Thyroid gland (tissue), 4 donors: Measurements from ENCODE around the gene TREM2. TPM values are rescaled to one million over a fixed set of nuclear protein-coding genes. Genes with fewer than 3 reads are reported as not detected.

Source experiments
- DNase-seq, 2 donors: peaks; one replicate each; pipeline ENCODE4 v3.0.0-alpha.2; 2019
- H3K27ac ChIP-seq, 3 donors: fragments of 200-600 bp; sonication (generic); 1 replicate in 2 of 3; 2 replicates in 1 of 3; pipeline ENCODE4 v1.5.1; 2016 to 2019; ENCODE audit warnings: mild to moderate bottlenecking in 1 of 3, moderate library complexity in 1 of 3
- H3K27me3 ChIP-seq: fragments of 200-600 bp; sonication (generic); one replicate; pipeline ENCODE4 v1.5.1; 2019
- H3K36me3 ChIP-seq, 2 donors: fragments of 200-600 bp; sonication (generic); one replicate each; pipeline ENCODE4 v1.5.1; 2016 to 2019
- H3K4me1 ChIP-seq, 2 donors: fragments of 200-600 bp; sonication (generic); one replicate each; pipeline ENCODE4 v1.5.1; 2017 to 2019
- H3K4me3 ChIP-seq, 3 donors: fragments of 200-600 bp; sonication (generic); replicated peaks in 1 of 3; 1 replicate in 2 of 3; 2 replicates in 1 of 3; pipeline ENCODE4 v1.5.1; 2016; ENCODE audit warnings: mild to moderate bottlenecking in 1 of 3
- H3K9me3 ChIP-seq: fragments of 200-600 bp; sonication (generic); one replicate; pipeline ENCODE4 v1.5.1; 2017
- POLR2A ChIP-seq, 2 donors: fragments of 450-650 bp; IDR thresholded peaks; one replicate each; pipeline ENCODE4 v1.6.1; 2017; ENCODE audit warnings: antibody characterized with exemption in 2 of 2, mild to moderate bottlenecking in 2 of 2, moderate library complexity in 1 of 2
- WGBS, 2 donors: methylation state at CpG; one replicate each; pipeline ENCODE4 v1.1.5; 2017; 5-methylcytosine and 5-hydroxymethylcytosine counted together
- intact Hi-C: fragments of 100-400 bp; cut with DNase I; formaldehyde crosslinking; loops from one replicate; pipeline ENCODE4 v1.15.1; 2023
- total RNA-seq, 4 donors: library from RNA; depleted of rRNA; stranded (reverse); fragments of >200 nt; gene quantifications; one replicate each; pipeline ENCODE4 v1.2.3, GENCODE V29; 2016
- TF ChIP-seq, protein P1 (sequence below), 6 experiments: fragments of 200-600 bp in 3 of 6; fragments of 450-650 bp in 3 of 6; sonication (generic) in 3 of 6; IDR thresholded peaks; one replicate each; pipeline ENCODE4 v1.5.1; 2016 to 2019; ENCODE audit warnings: antibody characterized with exemption in 6 of 6, mild to moderate bottlenecking in 2 of 6, inconsistent platforms in 1 of 6, moderate library complexity in 1 of 6

TREM2 gene
- total RNA-seq, 4 donors from 2014 or later: 1.0 to 4.1 (median 1.7) TPM; not detected in 1

DNA sequence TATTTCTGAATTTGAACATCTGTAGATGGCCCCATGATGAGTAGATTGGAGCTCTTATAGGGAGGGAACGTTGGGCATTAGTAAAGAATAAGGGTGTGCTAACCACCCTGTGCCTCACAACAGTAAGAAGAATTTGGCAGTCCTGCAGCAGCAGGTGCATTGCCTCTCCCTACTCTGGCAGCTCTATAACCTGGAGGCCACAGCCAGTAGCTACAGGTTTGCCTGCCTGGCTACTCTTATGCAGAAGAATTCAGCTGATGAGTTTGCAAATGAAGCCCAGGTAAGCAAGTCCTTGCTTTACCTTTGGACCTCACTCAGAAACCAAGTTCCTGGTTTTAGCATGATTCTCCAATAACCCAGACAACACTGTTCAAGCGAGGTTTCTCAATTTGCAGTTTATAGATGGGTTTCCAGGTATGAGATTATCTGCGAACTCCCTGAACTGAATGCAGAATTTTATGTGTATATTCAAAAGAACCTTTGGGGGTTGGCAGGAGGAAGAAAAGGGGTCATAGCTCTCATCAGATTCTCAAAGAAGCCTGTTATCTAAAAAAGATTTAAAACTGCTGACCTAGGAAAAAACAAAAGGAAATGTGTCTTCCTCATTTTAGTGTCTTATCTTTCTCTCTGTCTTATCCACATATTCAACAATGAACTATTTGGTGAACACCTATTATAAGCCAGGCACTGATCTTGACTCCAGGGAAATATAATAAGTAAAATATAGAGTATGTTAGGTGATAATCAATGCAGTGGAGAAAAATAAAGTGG, 27.7 kb downstream of the TREM2 start:
- H3K36me3 ChIP-seq: peaks cover 0 to 25% of the 10 kb centered on the region in 2 donors

DNA sequence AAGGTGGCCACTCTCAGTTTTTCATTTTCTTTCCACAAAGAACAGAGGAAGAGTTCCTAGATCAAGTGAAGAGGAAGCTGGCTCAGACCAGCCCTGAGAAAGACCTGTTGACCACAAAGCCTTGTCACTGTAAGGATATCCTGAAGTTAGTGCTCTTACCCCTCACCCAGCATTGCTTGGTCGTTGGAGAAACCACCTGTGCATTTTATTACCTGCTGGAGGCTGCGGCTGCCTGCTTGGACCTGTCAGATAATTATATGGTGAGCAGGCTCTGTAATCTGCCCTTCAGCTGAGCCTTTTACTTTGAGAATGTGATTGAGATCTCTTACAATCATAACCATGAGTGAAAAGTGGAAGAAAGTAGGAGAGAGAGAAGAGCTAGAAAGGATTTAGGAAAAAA, 30.7 kb downstream of the TREM2 start:
- intact Hi-C loops: no loop called here
- H3K4me1 ChIP-seq: no peaks in the 10 kb centered on the region
- H3K27me3 ChIP-seq: no peaks in the 10 kb centered on the region
- H3K4me3 ChIP-seq: no peak overlapping the region
- TF ChIP-seq POLR2A (IDR thresholded peaks at IDR 0.05): no peak
- TF ChIP-seq, protein P1, sequence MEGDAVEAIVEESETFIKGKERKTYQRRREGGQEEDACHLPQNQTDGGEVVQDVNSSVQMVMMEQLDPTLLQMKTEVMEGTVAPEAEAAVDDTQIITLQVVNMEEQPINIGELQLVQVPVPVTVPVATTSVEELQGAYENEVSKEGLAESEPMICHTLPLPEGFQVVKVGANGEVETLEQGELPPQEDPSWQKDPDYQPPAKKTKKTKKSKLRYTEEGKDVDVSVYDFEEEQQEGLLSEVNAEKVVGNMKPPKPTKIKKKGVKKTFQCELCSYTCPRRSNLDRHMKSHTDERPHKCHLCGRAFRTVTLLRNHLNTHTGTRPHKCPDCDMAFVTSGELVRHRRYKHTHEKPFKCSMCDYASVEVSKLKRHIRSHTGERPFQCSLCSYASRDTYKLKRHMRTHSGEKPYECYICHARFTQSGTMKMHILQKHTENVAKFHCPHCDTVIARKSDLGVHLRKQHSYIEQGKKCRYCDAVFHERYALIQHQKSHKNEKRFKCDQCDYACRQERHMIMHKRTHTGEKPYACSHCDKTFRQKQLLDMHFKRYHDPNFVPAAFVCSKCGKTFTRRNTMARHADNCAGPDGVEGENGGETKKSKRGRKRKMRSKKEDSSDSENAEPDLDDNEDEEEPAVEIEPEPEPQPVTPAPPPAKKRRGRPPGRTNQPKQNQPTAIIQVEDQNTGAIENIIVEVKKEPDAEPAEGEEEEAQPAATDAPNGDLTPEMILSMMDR (IDR thresholded peaks at IDR 0.05): no peak
- H3K36me3 ChIP-seq: peaks cover 0 to 16% of the 10 kb centered on the region in 2 donors
- no peak for DNase-seq
- H3K27ac ChIP-seq: no peak overlapping the region
- H3K9me3 ChIP-seq: no peaks in the 10 kb centered on the region
- 63 to 65% methylated on average over 2 of the region's 2 CpGs for WGBS, 2 donors

More for the DNA sequence above, 27.7 kb downstream of the TREM2 start:
- WGBS, 2 donors: 91 to 98% methylated on average over 3 of the region's 3 CpGs
- DNase-seq: no peak
- no peaks in the 10 kb centered on the region for H3K9me3 ChIP-seq
- intact Hi-C loops: no loop called here
- H3K27me3 ChIP-seq: no peaks in the 10 kb centered on the region
- H3K4me1 ChIP-seq: no peaks in the 10 kb centered on the region
- no peak overlapping the region for H3K4me3 ChIP-seq
- no peak overlapping the region for H3K27ac ChIP-seq
- TF ChIP-seq, protein P1 (IDR thresholded peaks at IDR 0.05): no peak
- TF ChIP-seq POLR2A (IDR thresholded peaks at IDR 0.05): no peak

DNA sequence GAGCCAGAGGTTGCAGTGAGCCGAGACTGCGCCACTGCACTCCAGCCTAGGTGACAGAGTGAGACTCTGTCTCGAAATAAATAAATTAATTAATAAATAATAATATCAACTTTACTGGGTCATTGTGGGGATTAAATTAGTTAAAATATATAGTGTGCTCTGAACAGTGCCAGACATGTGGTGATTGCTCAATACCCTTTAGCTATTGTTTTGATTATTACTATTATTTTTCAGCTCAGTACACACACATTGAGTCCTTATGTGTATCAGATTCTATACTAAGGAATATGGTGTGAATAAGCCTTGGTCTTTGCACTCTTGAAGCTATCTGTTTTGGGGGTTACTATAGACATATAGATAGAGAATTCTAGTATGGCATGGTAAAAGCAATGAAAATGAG, 37.6 kb downstream of the TREM2 start:
- Histone ChIP-seq H3K4me1 (peaks cover 0 to 9% of the 10 kb centered on the region in 2 donors), H3K36me3 (peaks cover 0 to 4% of the 10 kb centered on the region in 2 donors), H3K4me3 (no peak overlapping the region), H3K27ac (no peak overlapping the region), H3K9me3 (no peaks in the 10 kb centered on the region), H3K27me3 (no peaks in the 10 kb centered on the region)
- 96 to 97% methylated on average over 3 of the region's 3 CpGs for WGBS, 2 donors
- TF ChIP-seq, protein P1 (IDR thresholded peaks at IDR 0.05): no peak
- no peak for TF ChIP-seq POLR2A (IDR thresholded peaks at IDR 0.05)
- intact Hi-C loops: no loop called here
- DNase-seq: no peak

DNA sequence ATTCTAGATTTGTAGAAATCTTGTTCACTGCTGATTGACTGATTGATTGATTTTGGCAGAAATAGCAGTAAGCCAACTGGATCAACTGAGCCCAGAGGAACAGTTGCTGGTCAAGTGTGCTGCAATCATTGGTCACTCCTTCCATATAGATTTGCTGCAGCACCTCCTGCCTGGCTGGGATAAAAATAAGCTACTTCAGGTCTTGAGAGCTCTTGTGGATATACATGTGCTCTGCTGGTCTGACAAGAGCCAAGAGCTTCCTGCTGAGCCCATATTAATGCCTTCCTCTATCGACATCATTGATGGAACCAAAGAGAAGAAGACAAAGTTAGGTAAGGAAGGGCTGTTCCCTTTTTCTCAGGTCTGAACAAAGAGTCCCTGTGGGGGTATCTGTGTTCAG, 40.0 kb downstream of the TREM2 start:
- no peaks in the 10 kb centered on the region for H3K9me3 ChIP-seq
- no peak overlapping the region for H3K4me3 ChIP-seq
- no peak overlapping the region for H3K27ac ChIP-seq
- H3K4me1 ChIP-seq: peaks cover 0 to 9% of the 10 kb centered on the region in 2 donors
- H3K36me3 ChIP-seq: peaks cover 0 to 4% of the 10 kb centered on the region in 2 donors
- intact Hi-C loops: no loop called here
- no peaks in the 10 kb centered on the region for H3K27me3 ChIP-seq
- no peak for DNase-seq
- 33 to 67% methylated on average over 1 of the region's 1 CpG for WGBS, 2 donors
- TF ChIP-seq POLR2A (IDR thresholded peaks at IDR 0.05): no peak
- TF ChIP-seq, protein P1 (IDR thresholded peaks at IDR 0.05): no peak

DNA sequence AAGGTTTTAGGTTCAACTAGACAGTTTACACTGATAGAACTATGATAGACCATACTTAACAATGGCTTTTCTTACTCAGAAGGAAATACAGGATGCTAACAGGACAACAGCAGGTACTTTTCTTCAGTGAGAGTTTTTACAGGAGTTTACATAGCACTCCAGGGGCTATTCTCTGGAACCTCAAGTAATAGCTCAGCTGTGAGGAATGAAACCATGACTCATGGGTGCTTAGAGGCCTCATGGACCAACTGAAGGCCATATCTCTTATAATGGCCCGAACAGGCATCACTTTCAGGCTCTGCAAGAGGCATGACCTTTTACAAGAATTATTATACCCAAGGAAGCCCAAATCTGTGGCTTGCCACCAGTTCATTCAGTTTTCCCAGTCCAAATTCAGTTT, 40.5 kb downstream of the TREM2 start:
- DNase-seq: no peak
- peaks cover 0 to 9% of the 10 kb centered on the region in 2 donors for H3K4me1 ChIP-seq
- no peak for TF ChIP-seq POLR2A (IDR thresholded peaks at IDR 0.05)
- TF ChIP-seq, protein P1 (IDR thresholded peaks at IDR 0.05): no peak
- WGBS, 2 donors: 56 to 67% methylated on average over 1 of the region's 1 CpG
- H3K27ac ChIP-seq: no peak overlapping the region
- H3K36me3 ChIP-seq: peaks cover 0 to 4% of the 10 kb centered on the region in 2 donors
- intact Hi-C loops: no loop called here
- no peaks in the 10 kb centered on the region for H3K27me3 ChIP-seq
- no peak overlapping the region for H3K4me3 ChIP-seq
- H3K9me3 ChIP-seq: no peaks in the 10 kb centered on the region
